ENCODE results near the gene TBC1D22A. TPM values are rescaled to one million over a fixed set of nuclear protein-coding genes. Genes with fewer than 3 reads are reported as not detected.

TBC1D22A gene
- total RNA-seq, 4 donors from 2014 or later = 16.2 to 22.2 (median 17.8) TPM

DNA sequence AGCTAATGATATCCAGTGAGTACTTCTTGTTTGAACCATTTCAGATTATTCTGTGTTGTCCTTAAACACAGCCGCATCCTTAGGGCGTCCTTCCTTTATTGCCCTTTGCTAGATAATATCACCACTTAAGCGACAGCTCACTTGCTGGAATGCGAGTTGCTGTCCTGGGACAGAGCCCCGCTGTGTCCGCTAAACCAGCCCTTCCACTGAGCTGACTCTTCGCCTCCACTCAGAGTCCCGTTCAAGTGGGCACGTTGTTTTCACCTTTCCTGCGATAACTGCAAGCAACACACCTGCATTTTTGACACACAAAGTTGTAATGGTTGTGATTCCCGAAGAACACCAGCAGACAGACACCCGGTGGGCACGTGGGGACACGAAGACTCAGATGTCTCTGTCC, 140.0 kb downstream of the TBC1D22A start:
- Histone ChIP-seq H3K4me3 (no peak overlapping the region), H3K27me3 (no peaks in the 10 kb centered on the region), H3K9me3 (no peaks in the 10 kb centered on the region), H3K36me3 (peaks cover 0 to 24% of the 10 kb centered on the region in 2 donors), H3K4me1 (no peaks in the 10 kb centered on the region), H3K27ac (no peak overlapping the region)
- 86 to 99% methylated on average over 8 of the region's 14 CpGs for WGBS, 2 donors (ENCODE audit: low coverage in 1 of 2)
- TF ChIP-seq POLR2AphosphoS5 (IDR thresholded peaks at IDR 0.05) (no peak), POLR2A (IDR thresholded peaks at IDR 0.05) (no peak), EP300 (IDR thresholded peaks at IDR 0.05) (no peak)
- TF ChIP-seq, protein P1, sequence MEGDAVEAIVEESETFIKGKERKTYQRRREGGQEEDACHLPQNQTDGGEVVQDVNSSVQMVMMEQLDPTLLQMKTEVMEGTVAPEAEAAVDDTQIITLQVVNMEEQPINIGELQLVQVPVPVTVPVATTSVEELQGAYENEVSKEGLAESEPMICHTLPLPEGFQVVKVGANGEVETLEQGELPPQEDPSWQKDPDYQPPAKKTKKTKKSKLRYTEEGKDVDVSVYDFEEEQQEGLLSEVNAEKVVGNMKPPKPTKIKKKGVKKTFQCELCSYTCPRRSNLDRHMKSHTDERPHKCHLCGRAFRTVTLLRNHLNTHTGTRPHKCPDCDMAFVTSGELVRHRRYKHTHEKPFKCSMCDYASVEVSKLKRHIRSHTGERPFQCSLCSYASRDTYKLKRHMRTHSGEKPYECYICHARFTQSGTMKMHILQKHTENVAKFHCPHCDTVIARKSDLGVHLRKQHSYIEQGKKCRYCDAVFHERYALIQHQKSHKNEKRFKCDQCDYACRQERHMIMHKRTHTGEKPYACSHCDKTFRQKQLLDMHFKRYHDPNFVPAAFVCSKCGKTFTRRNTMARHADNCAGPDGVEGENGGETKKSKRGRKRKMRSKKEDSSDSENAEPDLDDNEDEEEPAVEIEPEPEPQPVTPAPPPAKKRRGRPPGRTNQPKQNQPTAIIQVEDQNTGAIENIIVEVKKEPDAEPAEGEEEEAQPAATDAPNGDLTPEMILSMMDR (IDR thresholded peaks at IDR 0.05) = no peak
- no peak for ATAC-seq

DNA sequence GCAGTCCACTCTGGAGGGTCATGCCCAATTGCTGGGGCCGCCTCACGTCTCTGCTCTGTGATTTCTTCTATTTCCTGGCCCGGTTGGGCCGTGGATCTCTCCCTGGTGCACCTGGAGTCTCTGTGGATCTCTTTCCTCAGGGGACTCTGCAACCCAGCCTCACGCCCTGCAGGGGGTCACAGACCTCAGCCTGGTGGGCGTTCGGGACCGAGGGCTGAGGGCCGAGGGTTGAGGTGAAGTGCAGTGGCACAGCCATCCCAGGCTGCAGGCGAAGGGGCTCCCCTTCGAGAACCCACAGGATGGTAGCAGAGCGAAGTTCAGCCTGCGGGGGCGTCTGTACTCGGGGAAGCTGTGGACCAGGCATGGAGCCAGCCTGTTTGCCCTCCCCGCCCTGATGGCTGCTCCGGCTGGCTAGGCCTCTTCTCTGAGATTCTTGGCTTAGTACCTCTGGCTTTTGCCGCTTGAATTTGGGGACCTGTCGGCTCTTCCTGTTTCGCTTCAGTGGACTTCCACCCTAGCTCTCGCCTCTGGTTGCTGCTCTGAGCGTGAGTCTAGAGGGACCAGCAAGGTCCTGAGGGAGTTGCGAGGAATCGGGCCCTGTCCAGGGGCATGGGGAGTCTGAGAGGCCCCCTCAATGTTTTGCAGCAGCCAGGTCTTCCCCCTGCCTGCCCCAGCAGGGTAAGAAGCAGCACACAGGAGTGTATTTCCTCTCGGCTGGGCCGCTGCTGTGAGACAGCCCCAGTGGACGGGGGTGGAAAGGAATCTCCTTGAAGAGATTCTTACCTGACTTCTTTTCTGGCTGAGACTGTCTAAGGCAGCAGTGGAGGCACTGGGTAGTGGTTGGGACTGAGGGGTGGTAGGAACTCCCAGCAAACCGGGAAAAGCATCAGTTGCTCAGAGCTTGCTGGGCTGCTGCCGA, 140.8 kb downstream of the TBC1D22A start:
- Histone ChIP-seq H3K27me3 (no peaks in the 10 kb centered on the region), H3K4me1 (no peaks in the 10 kb centered on the region), H3K27ac (no peak overlapping the region), H3K36me3 (peaks cover 0 to 32% of the 10 kb centered on the region in 2 donors), H3K9me3 (no peaks in the 10 kb centered on the region), H3K4me3 (no peak overlapping the region)
- TF ChIP-seq POLR2A (IDR thresholded peaks at IDR 0.05) (no peak), EP300 (IDR thresholded peaks at IDR 0.05) (no peak), POLR2AphosphoS5 (IDR thresholded peaks at IDR 0.05) (no peak)
- TF ChIP-seq, protein P1 (IDR thresholded peaks at IDR 0.05) = no peak
- ATAC-seq = no peak
- WGBS, 2 donors (ENCODE audit: low coverage in 1 of 2) = 84% methylated on average over 13 of the region's 29 CpGs; no CpG with 5 or more reads in 1 of the 2 donors

DNA sequence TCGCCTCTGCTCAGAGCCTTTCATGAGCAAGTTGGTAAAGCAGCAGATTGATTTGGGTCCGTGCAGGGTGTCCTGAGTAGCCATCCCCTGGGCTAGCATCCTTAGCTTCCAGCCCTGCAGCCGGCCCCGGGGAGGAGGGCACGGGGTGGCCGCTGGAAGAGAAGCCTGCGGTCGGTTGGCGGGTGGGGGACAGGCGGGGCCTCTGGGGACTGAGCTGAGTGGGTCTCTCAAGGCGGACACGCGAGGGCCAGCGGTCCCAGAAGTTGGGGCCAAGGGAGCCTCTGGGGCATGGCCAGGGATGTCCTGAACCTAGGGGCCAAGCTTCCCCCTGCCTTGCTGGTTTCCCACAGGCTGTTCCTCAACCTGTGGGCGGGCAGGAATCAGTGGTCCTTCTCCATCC, 143.0 kb downstream of the TBC1D22A start:
- no peak for ATAC-seq
- Histone ChIP-seq H3K4me1 (no peaks in the 10 kb centered on the region), H3K36me3 (peaks cover 0 to 39% of the 10 kb centered on the region in 2 donors), H3K9me3 (no peaks in the 10 kb centered on the region), H3K4me3 (no peak overlapping the region), H3K27ac (no peak overlapping the region), H3K27me3 (no peaks in the 10 kb centered on the region)
- TF ChIP-seq, protein P1 (IDR thresholded peaks at IDR 0.05) = no peak
- TF ChIP-seq POLR2AphosphoS5 (IDR thresholded peaks at IDR 0.05) (no peak), POLR2A (IDR thresholded peaks at IDR 0.05) (no peak), EP300 (IDR thresholded peaks at IDR 0.05) (no peak)
- 93 to 100% methylated on average over 2 to 3 of the region's 15 CpGs for WGBS, 2 donors (ENCODE audit: low coverage in 1 of 2)

DNA sequence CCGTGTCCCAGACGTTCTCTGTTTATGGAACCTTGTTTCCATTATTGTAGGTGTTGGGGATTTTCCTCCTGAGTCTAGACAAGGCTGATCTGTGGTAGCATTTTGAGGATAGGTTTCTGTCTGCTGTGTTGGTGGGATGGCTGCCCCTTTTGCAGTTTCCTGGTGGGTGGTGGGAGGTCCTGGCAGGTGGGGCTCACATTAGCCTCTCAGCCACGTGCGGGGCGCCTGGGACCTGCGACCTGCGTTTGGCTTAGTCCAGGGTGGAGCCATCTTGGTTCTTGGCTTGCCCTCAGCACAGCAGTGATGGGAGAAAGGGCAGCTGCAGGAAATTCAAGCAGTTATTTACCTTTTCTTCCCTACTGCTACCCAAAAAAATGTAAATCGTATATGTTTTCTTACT, 143.4 kb downstream of the TBC1D22A start:
- no peak for ATAC-seq
- no peaks in the 10 kb centered on the region for H3K4me1 ChIP-seq
- 67% methylated on average over 2 of the region's 8 CpGs; no CpG with 5 or more reads in 1 of the 2 donors for WGBS, 2 donors (ENCODE audit: low coverage in 1 of 2)
- no peak overlapping the region for H3K4me3 ChIP-seq
- TF ChIP-seq EP300 (IDR thresholded peaks at IDR 0.05) (no peak), POLR2A (IDR thresholded peaks at IDR 0.05) (no peak), POLR2AphosphoS5 (IDR thresholded peaks at IDR 0.05) (no peak)
- TF ChIP-seq, protein P1 (IDR thresholded peaks at IDR 0.05) = no peak
- peaks cover 0 to 39% of the 10 kb centered on the region in 2 donors for H3K36me3 ChIP-seq
- no peak overlapping the region for H3K27ac ChIP-seq
- no peaks in the 10 kb centered on the region for H3K27me3 ChIP-seq
- H3K9me3 ChIP-seq = no peaks in the 10 kb centered on the region

Measured in gastroesophageal sphincter (tissue), 4 donors.